HG03469 (cell line): Measurements from ENCODE around the gene DDIT4L.
"Not testable (repeated sequence)": the region's sequence is repeated elsewhere in the genome, so short reads cannot be mapped to it uniquely, and the experiment has no call there.

ENCODE experiments used
- ATAC-seq: cut with Tn5 transposase; IDR thresholded peaks from one replicate; pipeline ENCODE4 v1.9.1; 2021; ENCODE audit warnings: mild to moderate bottlenecking, moderate library complexity, moderate number of reproducible peaks; ENCODE audit not compliant: unreplicated experiment

The DDIT4L gene

GRCh38 chr4:100166297-100167039 lies 23.8 kb downstream of the DDIT4L start:
- ATAC-seq: no peak

DNA sequence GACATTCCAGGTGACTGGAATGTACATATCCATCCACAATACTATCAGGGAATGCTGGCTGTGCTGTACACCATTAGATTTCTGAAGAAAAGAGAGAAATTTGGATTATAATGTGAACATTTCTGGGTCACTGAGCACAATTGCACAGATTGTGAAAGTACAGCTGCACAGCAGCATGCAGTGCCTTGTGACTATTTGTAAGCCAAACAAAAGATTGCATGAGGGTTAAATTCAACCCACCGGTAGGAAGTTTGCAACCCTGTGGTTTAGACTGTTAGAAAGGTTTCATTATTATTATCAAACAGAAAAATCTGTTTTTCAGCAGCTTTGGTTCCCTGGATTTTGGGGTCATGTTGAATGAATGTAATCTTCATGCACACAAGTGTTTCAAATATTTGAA lies 24.5 kb downstream of the DDIT4L start:
- no peak for ATAC-seq

DNA sequence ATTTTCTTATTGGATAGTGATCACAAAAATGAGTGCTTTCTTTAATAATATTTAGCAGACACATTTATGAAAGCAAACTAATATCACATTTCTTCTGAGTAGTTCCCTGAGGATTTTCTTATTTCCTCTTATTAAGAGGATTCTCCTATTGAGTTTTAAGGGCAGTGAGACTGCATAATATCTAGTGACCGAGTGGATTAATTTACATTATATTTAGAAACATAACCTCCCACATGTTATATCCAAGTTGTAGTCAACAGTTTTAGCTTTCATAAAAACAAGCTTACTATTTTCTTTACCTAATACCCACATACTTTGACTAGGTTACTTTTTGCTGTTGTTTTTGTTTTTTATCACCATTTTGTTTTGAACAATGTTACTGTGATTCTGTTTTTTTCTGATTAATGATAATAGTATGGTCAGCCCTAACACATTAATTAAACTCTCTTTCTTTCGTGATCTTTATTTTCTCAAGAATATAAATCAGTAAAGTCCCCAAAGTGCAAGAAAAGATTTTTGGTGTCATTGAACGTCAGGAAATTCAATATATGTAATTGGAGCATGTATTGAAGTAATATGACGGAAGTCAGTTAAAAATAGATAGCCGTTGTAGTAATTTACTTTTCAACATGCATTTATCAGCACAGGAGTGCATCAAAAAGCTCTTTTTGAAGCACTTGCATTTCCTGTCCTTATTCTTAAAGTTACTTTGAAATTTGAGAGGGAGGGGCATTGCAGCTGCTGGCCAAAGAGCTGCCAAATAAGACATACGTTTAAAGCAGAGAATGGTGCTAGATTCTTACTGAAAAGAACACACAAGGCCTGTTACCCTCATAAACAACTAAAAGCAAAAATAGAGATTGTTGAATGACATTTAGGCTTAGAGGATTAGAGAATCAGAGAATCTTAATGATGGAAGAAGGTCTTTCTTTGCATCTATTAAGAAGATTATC lies 25.2 kb downstream of the DDIT4L start:
- ATAC-seq: no peak

GRCh38 chr4:100162027-100162685 lies 28.1 kb downstream of the DDIT4L start:
- ATAC-seq: peak; percentile 75

DNA sequence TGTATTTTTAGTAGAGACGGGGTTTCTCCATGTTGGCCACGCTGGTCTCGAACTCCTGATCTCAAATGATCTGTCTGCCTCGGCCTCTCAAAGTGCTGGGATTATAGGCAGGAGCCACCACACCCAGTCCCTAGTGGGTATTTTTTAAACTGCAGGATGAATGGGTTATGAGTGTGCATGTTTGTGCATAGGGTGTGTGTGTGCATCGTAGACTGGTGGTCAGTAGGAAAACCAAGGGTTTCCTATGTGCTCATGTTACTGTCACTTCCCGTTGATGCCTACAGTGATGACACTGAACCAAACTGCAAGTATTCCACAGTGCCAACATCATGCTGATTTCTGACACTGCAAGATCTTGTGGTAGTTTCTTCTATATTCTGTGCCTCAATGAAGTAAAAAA lies 41.1 kb downstream of the DDIT4L start:
- no peak for ATAC-seq

DNA sequence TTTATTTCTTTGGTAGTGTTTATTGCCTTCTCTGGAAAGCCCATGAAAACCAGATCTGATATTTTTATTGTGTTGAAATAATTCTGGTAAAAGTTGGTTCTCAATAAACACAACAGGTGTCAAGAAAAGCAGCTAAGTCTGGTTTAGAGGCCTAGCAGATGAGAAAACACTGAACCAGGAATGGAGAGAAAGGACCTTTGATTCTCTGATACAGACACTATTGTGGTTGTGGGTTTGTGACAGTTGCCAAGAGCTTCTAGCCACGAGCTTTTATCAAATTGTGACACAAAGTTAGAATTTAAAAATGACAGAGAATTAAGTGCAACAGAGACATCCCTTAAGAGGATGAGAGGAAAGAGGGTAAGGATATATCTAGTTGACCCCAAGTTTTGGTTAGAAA lies 42.6 kb downstream of the DDIT4L start:
- no peak for ATAC-seq

GRCh38 chr4:100147198-100147597 lies 43.1 kb downstream of the DDIT4L start:
- ATAC-seq: no peak

DNA sequence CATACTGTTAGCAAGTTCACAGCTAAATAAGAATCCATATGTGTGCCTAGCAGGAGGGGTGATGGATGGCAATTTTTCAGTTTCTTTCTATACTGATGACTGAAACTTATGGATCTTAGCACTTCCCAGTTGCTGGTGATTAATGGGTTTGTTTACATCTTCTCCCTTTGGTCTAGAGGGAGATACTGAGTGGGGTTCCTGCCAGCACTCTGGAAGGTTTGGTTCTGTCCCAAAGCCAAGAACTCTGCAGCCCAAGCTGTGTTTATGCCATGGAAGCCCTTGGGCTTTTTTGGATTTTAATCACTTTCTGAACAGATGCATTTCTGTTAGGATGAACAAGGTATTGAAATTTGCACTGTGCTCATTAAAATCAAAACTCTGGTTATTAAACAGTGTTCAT lies 43.5 kb downstream of the DDIT4L start:
- no peak for ATAC-seq

GRCh38 chr4:100137320-100137719 lies 52.9 kb downstream of the DDIT4L start:
- not testable (repeated sequence) for ATAC-seq
